K562 (cell line): Measurements from ENCODE around the gene KIF21A.

Experiments
- ARID3B ChIP-seq: fragments of 250-450 bp; sonication (Bioruptor Pico); IDR thresholded peaks from 2 replicates; pipeline ENCODE4 v1.4.0; 2020; ENCODE audit warnings: borderline replicate concordance
- DPF2 ChIP-seq: fragments of 450-650 bp; IDR thresholded peaks from 2 replicates; pipeline ENCODE4 v1.6.1; 2016
- ESRRA ChIP-seq: fragments of 450-650 bp; IDR thresholded peaks from 2 replicates; pipeline ENCODE4 v1.6.1; 2014; ENCODE audit warnings: low read depth, mild to moderate bottlenecking, moderate library complexity, borderline replicate concordance
- GABPB1 ChIP-seq: sonication (generic); formaldehyde crosslinking; IDR thresholded peaks from 2 replicates; pipeline ENCODE4 v1.8.0; 2022; ENCODE audit warnings: mild to moderate bottlenecking, missing genetic modification reagents
- MCM3 ChIP-seq: fragments of 450-650 bp; IDR thresholded peaks from 2 replicates; pipeline ENCODE4 v1.6.1; 2016
- POLR2A ChIP-seq: fragments of 450-650 bp; conservative IDR thresholded peaks from 2 replicates; pipeline ENCODE4 v1.6.1; 2016
- RCOR1 ChIP-seq, 2 experiments: IDR thresholded peaks; 2 replicates each; pipeline ENCODE4 v1.6.1; 2012; ENCODE audit warnings: low read depth in 2 of 2, low read length in 2 of 2, borderline replicate concordance in 1 of 2, improper control_type of control experiment in 1 of 2
- TEAD1 ChIP-seq, 2 experiments: fragments of 450-650 bp in 1 of 2; sonication (generic) in 1 of 2; formaldehyde crosslinking; IDR thresholded peaks; 2 replicates each; pipeline versions ENCODE4 v1.4.0 to v1.8.0; 2020 to 2022; ENCODE audit warnings: mild to moderate bottlenecking in 2 of 2, missing genetic modification reagents in 1 of 2
- TF ChIP-seq, protein P1 (sequence below): fragments of 450-650 bp; IDR thresholded peaks from 2 replicates; pipeline ENCODE4 v1.6.1; 2016
- TF ChIP-seq, protein P2 (sequence below): sonication (generic); formaldehyde crosslinking; IDR thresholded peaks from 2 replicates; pipeline ENCODE4 v1.8.0; 2022; ENCODE audit warnings: mild to moderate bottlenecking, missing genetic modification reagents, borderline replicate concordance
- TF ChIP-seq, protein P3 (sequence below): sonication (generic); formaldehyde crosslinking; IDR thresholded peaks from 2 replicates; pipeline ENCODE4 v1.8.0; 2022; ENCODE audit warnings: mild to moderate bottlenecking, low read depth, missing genetic modification reagents

DNA sequence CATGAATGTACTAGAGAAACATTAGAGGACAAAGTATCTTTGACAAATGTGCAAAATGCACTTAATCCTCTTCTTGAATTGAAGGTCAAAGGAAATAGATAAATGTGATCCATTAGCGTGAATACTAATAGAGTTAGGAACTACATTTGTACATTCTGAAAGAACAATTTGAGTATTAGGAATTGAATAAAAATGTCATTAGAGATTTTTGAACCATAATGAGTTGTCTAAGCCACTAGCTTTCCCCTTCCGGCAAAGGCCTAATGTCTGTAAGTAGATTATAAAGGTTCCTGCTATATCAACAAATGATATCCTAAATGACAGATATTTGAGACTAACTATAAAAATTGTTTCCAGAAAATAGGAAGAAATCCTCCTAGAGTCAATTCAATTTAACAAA is 59.8 kb downstream of the KIF21A start:
- TF ChIP-seq ESRRA (no peak), DPF2 (no peak), TEAD1 (CRISPR knock-in tag; IDR thresholded peaks at IDR 0.05) (no peak), ARID3B (CRISPR knock-in tag) (no peak), GABPB1 (CRISPR knock-in tag) (no peak), POLR2A (no peak), MCM3 (no peak), RCOR1 (IDR thresholded peaks at IDR 0.05; ENCODE audit: borderline replicate concordance in 1 of 2, low read depth in 2 of 2, low read length in 2 of 2) (no peak)
- TF ChIP-seq, protein P1, sequence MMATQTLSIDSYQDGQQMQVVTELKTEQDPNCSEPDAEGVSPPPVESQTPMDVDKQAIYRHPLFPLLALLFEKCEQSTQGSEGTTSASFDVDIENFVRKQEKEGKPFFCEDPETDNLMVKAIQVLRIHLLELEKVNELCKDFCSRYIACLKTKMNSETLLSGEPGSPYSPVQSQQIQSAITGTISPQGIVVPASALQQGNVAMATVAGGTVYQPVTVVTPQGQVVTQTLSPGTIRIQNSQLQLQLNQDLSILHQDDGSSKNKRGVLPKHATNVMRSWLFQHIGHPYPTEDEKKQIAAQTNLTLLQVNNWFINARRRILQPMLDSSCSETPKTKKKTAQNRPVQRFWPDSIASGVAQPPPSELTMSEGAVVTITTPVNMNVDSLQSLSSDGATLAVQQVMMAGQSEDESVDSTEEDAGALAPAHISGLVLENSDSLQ: no peak
- TF ChIP-seq, protein P2, sequence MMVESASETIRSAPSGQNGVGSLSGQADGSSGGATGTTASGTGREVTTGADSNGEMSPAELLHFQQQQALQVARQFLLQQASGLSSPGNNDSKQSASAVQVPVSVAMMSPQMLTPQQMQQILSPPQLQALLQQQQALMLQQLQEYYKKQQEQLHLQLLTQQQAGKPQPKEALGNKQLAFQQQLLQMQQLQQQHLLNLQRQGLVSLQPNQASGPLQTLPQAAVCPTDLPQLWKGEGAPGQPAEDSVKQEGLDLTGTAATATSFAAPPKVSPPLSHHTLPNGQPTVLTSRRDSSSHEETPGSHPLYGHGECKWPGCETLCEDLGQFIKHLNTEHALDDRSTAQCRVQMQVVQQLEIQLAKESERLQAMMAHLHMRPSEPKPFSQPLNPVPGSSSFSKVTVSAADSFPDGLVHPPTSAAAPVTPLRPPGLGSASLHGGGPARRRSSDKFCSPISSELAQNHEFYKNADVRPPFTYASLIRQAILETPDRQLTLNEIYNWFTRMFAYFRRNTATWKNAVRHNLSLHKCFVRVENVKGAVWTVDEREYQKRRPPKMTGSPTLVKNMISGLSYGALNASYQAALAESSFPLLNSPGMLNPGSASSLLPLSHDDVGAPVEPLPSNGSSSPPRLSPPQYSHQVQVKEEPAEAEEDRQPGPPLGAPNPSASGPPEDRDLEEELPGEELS (CRISPR knock-in tag): no peak
- TF ChIP-seq, protein P3, sequence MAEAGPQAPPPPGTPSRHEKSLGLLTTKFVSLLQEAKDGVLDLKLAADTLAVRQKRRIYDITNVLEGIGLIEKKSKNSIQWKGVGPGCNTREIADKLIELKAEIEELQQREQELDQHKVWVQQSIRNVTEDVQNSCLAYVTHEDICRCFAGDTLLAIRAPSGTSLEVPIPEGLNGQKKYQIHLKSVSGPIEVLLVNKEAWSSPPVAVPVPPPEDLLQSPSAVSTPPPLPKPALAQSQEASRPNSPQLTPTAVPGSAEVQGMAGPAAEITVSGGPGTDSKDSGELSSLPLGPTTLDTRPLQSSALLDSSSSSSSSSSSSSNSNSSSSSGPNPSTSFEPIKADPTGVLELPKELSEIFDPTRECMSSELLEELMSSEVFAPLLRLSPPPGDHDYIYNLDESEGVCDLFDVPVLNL: no peak
